ENCODE data around the gene UBFD1.
"Not testable (repeated sequence)": the region's sequence is repeated elsewhere in the genome, so short reads cannot be mapped to it uniquely, and the experiment has no call there.

The UBFD1 gene

DNA sequence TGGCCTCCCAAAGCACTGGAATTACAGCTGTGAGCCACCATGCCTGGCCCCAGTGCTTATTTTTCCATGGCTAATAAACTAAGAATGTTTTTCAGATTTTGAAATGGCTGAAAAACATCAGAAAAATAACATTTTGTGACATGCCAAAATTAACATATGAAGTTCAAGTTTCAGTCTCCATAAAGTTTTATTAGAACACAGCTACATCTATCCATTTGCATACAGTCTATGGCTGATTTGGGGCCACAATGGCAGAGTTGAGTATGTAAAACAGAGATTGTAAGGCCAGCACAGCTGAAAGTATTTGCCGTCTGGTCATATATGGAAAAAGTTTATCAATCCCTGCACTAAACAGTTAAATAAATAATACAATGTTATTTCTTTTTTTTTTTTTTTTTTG, 52.4 kb downstream of the UBFD1 start:
- DNase-seq (ENCODE audit: low spot score): no peak

DNA sequence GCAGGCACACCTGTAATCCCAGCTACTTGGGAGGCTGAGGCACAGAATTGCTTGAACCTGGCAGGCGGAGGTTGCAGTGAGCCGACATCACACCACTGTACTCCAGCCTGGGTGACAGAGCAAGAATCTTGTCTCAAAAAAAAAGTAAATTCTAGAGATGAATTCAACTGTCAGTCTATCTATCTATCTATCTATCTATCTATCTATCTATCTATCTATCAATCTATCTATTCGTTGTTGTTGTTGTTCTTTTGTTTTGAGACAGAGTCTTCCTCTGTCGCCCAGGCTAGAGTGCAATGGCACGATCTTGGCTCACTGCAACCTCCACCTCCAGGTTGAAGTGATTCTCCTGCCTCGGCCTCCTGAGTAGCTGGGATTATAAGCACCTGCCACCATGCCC, 53.4 kb downstream of the UBFD1 start:
- DNase-seq (ENCODE audit: low spot score): not testable (repeated sequence)

DNA sequence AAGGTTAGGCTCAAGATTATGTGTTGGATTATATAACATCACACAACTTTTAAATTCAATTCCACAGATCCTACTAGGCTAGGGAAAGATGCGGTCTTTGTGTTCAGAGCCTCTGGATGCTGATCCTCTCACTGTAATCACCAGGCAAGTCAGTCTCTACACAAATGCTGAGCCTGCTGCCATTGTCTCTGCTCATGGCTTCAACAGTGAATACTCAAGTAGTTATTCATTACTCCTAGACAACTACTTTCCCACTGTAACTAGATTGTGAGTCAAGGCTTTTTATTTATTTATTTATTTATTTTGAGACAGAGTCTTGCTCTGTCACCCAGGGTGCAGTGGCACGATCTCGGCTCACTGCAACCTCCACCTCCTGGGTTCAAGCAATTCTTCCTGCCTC, 54.4 kb downstream of the UBFD1 start:
- no peak for DNase-seq (ENCODE audit: low spot score)

DNA sequence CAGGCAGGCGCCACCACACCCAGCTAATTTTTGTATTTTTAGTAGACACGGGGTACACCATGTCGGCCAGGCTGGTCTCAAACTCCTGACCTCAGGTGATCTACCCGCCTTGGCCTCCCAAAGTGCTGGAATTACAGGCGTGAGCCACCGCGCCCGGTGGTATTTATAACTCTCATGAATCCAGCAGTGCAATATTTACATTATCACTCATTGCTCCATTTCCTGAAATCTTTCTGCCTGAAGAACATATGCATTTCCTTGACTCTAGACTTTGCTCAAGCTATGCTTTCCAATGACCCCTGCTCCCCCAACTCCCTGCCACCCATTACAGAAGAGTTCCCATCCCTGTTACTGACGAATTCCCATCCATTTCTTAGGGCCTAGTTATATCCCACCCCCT, 58.3 kb downstream of the UBFD1 start:
- no peak for DNase-seq (ENCODE audit: low spot score)

Measured in CD4-positive, alpha-beta T cell treated with Interleukin-15 for 4 hours (primary cell).